ENCODE measurements around the gene POMC. TPM values are rescaled to one million over a fixed set of nuclear protein-coding genes. Genes with fewer than 3 reads are reported as not detected.

POMC gene
- total RNA-seq, 1 experiment from 2014 or later, result not detected

DNA sequence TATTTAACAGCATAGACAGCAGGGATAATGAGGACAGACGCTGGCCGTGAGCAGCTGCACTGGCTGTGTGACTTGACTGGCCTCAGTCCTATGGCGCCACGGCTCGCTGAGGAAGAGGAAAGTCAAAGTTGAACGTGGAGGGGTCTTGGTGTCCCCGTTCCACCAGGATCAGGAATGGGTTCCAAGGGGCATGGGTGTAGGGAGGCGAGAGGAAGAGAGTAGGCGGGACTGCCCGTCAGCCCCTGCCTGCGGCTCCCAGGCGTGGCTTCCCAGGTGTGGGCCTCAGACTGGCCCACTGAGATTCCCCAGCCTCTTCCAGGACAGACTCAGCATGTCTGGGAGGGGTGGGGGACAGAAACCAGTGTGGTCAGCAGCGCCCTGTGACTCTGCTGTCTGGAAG is 51.4 kb downstream of the POMC start:
- Mint-ChIP-seq H3K4me1 (ENCODE audit: insufficient read depth, unreplicated experiment) (no peaks in the 10 kb centered on the region), H3K4me3 (ENCODE audit: unreplicated experiment) (no peak overlapping the region), H3K27ac (ENCODE audit: low read depth, unreplicated experiment) (no peak overlapping the region), H3K27me3 (ENCODE audit: insufficient read depth, unreplicated experiment) (peaks cover 13% of the 10 kb centered on the region), H3K36me3 (ENCODE audit: insufficient read depth, unreplicated experiment) (no peaks in the 10 kb centered on the region), H3K9me3 (ENCODE audit: unreplicated experiment) (no peaks in the 10 kb centered on the region)
- TF ChIP-seq, protein P1, sequence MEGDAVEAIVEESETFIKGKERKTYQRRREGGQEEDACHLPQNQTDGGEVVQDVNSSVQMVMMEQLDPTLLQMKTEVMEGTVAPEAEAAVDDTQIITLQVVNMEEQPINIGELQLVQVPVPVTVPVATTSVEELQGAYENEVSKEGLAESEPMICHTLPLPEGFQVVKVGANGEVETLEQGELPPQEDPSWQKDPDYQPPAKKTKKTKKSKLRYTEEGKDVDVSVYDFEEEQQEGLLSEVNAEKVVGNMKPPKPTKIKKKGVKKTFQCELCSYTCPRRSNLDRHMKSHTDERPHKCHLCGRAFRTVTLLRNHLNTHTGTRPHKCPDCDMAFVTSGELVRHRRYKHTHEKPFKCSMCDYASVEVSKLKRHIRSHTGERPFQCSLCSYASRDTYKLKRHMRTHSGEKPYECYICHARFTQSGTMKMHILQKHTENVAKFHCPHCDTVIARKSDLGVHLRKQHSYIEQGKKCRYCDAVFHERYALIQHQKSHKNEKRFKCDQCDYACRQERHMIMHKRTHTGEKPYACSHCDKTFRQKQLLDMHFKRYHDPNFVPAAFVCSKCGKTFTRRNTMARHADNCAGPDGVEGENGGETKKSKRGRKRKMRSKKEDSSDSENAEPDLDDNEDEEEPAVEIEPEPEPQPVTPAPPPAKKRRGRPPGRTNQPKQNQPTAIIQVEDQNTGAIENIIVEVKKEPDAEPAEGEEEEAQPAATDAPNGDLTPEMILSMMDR (IDR thresholded peaks at IDR 0.05; ENCODE audit: unreplicated experiment), result no peak
- intact Hi-C loops (cut with micrococcal nuclease), result no loop called here
- no TSS peak for BruUV-seq (replicated peaks)
- no peak for DNase-seq (ENCODE audit: unreplicated experiment)
- POLR2A ChIA-PET, result no interaction called here
- CTCF ChIA-PET, result no interaction called here

DNA sequence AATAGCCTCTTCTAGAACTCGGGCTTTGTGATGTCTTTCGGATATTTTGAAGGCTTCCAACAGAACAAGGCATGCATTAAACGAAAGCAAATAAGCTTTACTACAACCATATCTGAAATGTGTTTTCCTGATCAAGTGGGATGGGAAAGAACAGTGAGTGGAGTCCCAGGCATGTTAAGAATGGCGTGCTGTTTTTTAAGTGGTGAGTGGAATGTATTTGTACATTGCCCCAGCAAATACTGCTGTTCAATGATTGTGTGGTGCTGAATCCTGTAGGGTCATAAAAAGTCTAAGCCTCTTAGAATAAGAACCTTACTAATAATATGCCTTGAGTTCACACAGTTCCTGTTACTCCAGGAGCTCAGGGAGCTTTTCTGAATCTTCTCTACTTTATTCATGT is 52.5 kb downstream of the POMC start:
- TF ChIP-seq, protein P1 (IDR thresholded peaks at IDR 0.05; ENCODE audit: unreplicated experiment), result no peak
- peaks cover 12% of the 10 kb centered on the region for H3K27me3 Mint-ChIP-seq (ENCODE audit: insufficient read depth, unreplicated experiment)
- BruUV-seq (replicated peaks), result no TSS peak
- ChIA-PET POLR2A (no interaction called here), CTCF (interaction anchor here (1.2 to 2.7 kb wide), 2 partner anchors 141 to 706 kb away, joined by 3 to 10 read pairs; no protein-coding TSS in a partner anchor)
- no peaks in the 10 kb centered on the region for H3K4me1 Mint-ChIP-seq (ENCODE audit: insufficient read depth, unreplicated experiment)
- H3K4me3 Mint-ChIP-seq (ENCODE audit: unreplicated experiment), result no peak overlapping the region
- H3K36me3 Mint-ChIP-seq (ENCODE audit: insufficient read depth, unreplicated experiment), result no peaks in the 10 kb centered on the region
- H3K9me3 Mint-ChIP-seq (ENCODE audit: unreplicated experiment), result no peaks in the 10 kb centered on the region
- no peak overlapping the region for H3K27ac Mint-ChIP-seq (ENCODE audit: low read depth, unreplicated experiment)
- intact Hi-C loops (cut with micrococcal nuclease), result no loop called here
- no peak for DNase-seq (ENCODE audit: unreplicated experiment)

DNA sequence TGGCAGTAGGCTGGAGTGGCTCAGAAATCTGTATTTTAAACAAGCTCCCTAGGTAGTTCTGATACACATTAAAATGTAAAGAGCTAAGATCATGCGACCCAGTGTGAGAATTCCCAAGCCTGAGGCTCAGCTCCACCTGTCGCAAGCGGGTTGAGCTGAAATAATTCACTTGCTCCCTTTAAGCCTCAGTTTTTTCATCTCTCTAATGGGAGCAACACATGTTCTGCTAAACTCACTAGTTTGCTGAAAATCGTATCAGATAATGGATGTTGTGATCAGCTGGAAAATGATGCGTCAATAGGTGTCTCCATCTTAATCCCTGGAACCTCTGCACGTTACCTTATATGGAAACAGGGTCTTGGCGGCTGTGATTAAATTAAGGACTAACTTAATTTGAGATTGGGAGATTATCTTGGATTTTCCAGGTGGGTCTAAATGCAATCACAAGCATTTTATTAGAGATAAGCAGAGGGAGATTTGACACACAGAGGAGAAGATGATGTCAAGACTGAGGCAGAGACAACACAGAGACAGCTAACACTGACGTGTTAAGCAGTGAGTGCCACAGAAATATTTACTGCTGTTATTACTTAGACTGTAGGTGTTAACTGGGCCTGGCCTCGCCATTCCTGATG is 53.0 kb downstream of the POMC start:
- BruUV-seq (replicated peaks), result no TSS peak
- ChIA-PET CTCF (interaction anchor here (0.6 to 2.7 kb wide), 4 partner anchors 64 to 705 kb away, joined by 3 to 10 read pairs (median 3); no protein-coding TSS in a partner anchor), POLR2A (no interaction called here)
- H3K4me1 Mint-ChIP-seq (ENCODE audit: insufficient read depth, unreplicated experiment), result no peaks in the 10 kb centered on the region
- no peaks in the 10 kb centered on the region for H3K9me3 Mint-ChIP-seq (ENCODE audit: unreplicated experiment)
- DNase-seq (ENCODE audit: unreplicated experiment), result no peak
- H3K27me3 Mint-ChIP-seq (ENCODE audit: insufficient read depth, unreplicated experiment), result peaks cover 12% of the 10 kb centered on the region
- H3K36me3 Mint-ChIP-seq (ENCODE audit: insufficient read depth, unreplicated experiment), result no peaks in the 10 kb centered on the region
- TF ChIP-seq, protein P1 (IDR thresholded peaks at IDR 0.05; ENCODE audit: unreplicated experiment), result no peak
- intact Hi-C loops (cut with micrococcal nuclease), result no loop called here
- no peak overlapping the region for H3K4me3 Mint-ChIP-seq (ENCODE audit: unreplicated experiment)
- no peak overlapping the region for H3K27ac Mint-ChIP-seq (ENCODE audit: low read depth, unreplicated experiment)

DNA sequence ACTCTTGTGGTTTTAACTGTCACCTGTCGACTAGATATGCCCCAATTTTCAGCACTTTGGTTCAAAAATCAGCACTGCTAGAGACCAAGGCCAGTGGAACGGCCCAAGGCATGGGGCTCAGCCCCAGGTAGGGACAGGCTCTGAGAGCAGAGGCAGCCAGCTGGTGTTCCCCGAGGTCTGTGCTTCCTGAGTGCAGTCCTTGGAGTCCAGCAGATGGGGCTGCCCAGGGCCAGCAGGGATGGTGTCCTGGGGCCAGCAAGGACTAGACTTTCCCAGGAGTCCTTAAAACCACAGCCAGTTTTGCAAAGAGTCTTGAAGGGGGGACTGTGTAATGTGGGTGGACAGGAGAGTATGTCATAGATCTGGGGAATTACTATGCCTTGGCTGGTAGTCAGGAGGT is 56.3 kb downstream of the POMC start:
- Mint-ChIP-seq H3K4me1 (ENCODE audit: insufficient read depth, unreplicated experiment) (no peaks in the 10 kb centered on the region), H3K27me3 (ENCODE audit: insufficient read depth, unreplicated experiment) (no peaks in the 10 kb centered on the region), H3K9me3 (ENCODE audit: unreplicated experiment) (no peaks in the 10 kb centered on the region), H3K4me3 (ENCODE audit: unreplicated experiment) (no peak overlapping the region), H3K27ac (ENCODE audit: low read depth, unreplicated experiment) (no peak overlapping the region), H3K36me3 (ENCODE audit: insufficient read depth, unreplicated experiment) (peaks cover 7% of the 10 kb centered on the region)
- CTCF ChIA-PET, result no interaction called here
- no TSS peak for BruUV-seq (replicated peaks)
- POLR2A ChIA-PET, result no interaction called here
- intact Hi-C loops (cut with micrococcal nuclease), result no loop called here
- no peak for DNase-seq (ENCODE audit: unreplicated experiment)
- TF ChIP-seq, protein P1 (IDR thresholded peaks at IDR 0.05; ENCODE audit: unreplicated experiment), result no peak

Other genes with a start within 250 kb of the POMC start
- gene ADCY3, start 248.3 kb downstream of the POMC start, total RNA-seq (2022), result 50.3 and 62.9 TPM in 2 replicates
- 5.8 and 7.1 TPM in 2 replicates for gene DNAJC27, start 196.6 kb downstream of the POMC start, total RNA-seq (2022)
- gene EFR3B, start 126.5 kb downstream of the POMC start, total RNA-seq (2022), result 0.09 and 0.10 TPM in 2 replicates
- gene DNMT3A, start 173.3 kb upstream of the POMC start, total RNA-seq (2022), result 8.0 and 11.5 TPM in 2 replicates

Data from MCF 10A (cell line).